Activated T-cell treated with anti-CD3 and anti-CD28 coated beads for 1 hour (primary cell): ENCODE results near the gene NPTN.
"Not testable (repeated sequence)": the region's sequence is repeated elsewhere in the genome, so short reads cannot be mapped to it uniquely, and the experiment has no call there.

Experiments used
- DNase-seq: peaks from one replicate; pipeline ENCODE4 v3.0.0-alpha.2; 2020; ENCODE audit warnings: low read depth

NPTN gene

GRCh38 chr15:73633111-73633990 lies at the start of gene NPTN:
Gene NPTN, minus strand, starts transcription at chr15:73633389. Its CDS starts 174 bp downstream, at chr15:73633215.
- DNase-seq, result peak; percentile 96

- no peak for DNase-seq
These were observed 49.5 kb upstream of the NPTN start for GRCh38 chr15:73682600-73683090.

GRCh38 chr15:73681856-73682599 lies 48.8 kb upstream of the NPTN start:
- DNase-seq, result no peak

GRCh38 chr15:73681063-73681462 lies 47.9 kb upstream of the NPTN start:
- DNase-seq, result no peak

- DNase-seq, result no peak
These were observed 47.4 kb upstream of the NPTN start for GRCh38 chr15:73680549-73680948.

GRCh38 chr15:73679964-73680363 lies 46.8 kb upstream of the NPTN start:
- no peak for DNase-seq

- DNase-seq, result no peak
These were observed 46.0 kb upstream of the NPTN start for GRCh38 chr15:73679180-73679579.

GRCh38 chr15:73678498-73678897 lies 45.3 kb upstream of the NPTN start:
- DNase-seq, result no peak

GRCh38 chr15:73677733-73678132 lies 44.5 kb upstream of the NPTN start:
- DNase-seq, result no peak

GRCh38 chr15:73677146-73677607 lies 44.0 kb upstream of the NPTN start:
- peak; percentile 28 for DNase-seq

- DNase-seq, result no peak
These were observed 41.4 kb upstream of the NPTN start for GRCh38 chr15:73674587-73674986.

- DNase-seq, result no peak
These were observed 27.3 kb upstream of the NPTN start for GRCh38 chr15:73660455-73660854.

- DNase-seq, result no peak
These were observed 25.5 kb upstream of the NPTN start for GRCh38 chr15:73658645-73659044.

- no peak for DNase-seq
These were observed 22.5 kb upstream of the NPTN start for GRCh38 chr15:73655724-73656123.

- no peak for DNase-seq
These were observed 21.5 kb upstream of the NPTN start for GRCh38 chr15:73654659-73655058.

- DNase-seq, result no peak
These were observed 17.4 kb upstream of the NPTN start for GRCh38 chr15:73650416-73651126.

GRCh38 chr15:73648014-73648295 lies 14.8 kb upstream of the NPTN start:
- no peak for DNase-seq

GRCh38 chr15:73647259-73648013 lies 14.2 kb upstream of the NPTN start:
- no peak for DNase-seq

- not testable (repeated sequence) for DNase-seq
These were observed 6.3 kb upstream of the NPTN start for GRCh38 chr15:73639464-73639863.

- no peak for DNase-seq
These were observed 4.3 kb upstream of the NPTN start for GRCh38 chr15:73637527-73637926.

- DNase-seq, result no peak
These were observed 854 bp upstream of the NPTN start for GRCh38 chr15:73633991-73634495.

- DNase-seq, result peak; percentile 6
These were observed 525 bp downstream of the NPTN start for GRCh38 chr15:73632670-73633058.
